GM21717 (cell line): Measurements from ENCODE around the gene PNPLA4.

ENCODE experiments used
- ATAC-seq: cut with Tn5 transposase; IDR thresholded peaks from one replicate; pipeline ENCODE4 v1.9.1; 2021; ENCODE audit warnings: mild to moderate bottlenecking, moderate library complexity; ENCODE audit not compliant: unreplicated experiment

Gene PNPLA4

DNA sequence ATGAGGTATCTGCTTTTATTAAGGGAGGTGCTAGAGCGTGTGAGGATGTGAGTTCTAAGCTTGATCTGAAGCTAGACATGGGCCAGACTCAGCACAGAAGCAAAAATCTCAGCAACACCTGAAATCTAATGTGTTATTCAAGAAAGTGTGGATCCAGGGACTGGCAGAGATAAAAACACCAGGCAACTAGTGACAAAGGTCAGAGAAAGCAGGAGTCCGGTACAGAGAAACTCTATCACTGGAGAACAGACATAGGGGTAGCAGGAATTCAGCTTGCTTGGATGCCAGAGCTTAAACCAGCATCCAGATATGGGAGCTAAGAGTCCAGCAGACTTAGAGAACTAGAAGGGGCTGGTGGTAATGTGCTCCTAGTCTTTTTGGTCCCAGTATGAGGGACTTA, 50.3 kb downstream of the PNPLA4 start:
- ATAC-seq: no peak

DNA sequence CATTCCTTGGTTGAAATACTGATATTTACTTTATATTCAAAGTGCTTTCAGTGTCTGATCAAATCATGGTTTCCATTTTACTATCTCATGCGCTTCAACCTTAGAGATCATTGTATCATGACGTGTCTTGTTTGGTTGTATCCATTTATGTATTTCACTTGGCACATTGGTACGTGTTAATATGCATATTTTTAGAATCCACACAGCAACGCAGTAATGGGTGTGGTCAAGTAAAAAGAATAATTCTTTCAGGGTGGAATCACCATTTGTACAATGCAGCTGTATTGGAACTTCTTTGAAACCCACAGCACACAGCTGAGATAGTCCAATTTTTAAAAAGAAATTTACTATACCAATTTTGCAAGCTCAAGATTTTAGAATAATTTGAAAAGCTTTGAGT, 55.2 kb downstream of the PNPLA4 start:
- no peak for ATAC-seq

DNA sequence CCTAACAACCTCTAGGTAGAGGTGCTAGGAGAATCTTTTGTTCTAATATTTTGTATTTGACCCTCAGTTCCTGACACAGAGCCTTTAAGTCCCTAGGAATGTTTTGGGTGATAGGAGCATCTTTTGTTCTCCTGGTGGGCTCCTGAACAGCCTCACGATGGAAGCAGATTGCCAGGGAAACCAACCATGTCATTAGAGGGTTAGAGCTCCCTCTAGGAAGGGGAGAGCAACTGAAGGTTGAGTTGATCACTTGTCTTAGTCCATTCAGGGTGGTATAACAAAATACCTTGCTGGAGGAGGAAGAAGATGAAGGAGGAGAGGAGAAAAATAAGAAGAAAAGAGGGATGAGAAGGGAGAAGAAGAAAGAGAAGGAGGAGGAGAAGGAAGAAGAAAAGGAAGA, 75.0 kb downstream of the PNPLA4 start:
- no peak for ATAC-seq
